GM23248 (cell line): Measurements from ENCODE around the gene EVPLL. TPM values are rescaled to one million over a fixed set of nuclear protein-coding genes. Genes with fewer than 3 reads are reported as not detected.
"Not testable (repeated sequence)": the region's sequence is repeated elsewhere in the genome, so short reads cannot be mapped to it uniquely, and the experiment has no call there.

Experiments
- DNase-seq: peaks from one replicate; pipeline ENCODE4 v3.0.0-alpha.2; 2015
- H2AFZ ChIP-seq: fragments of 200-600 bp; sonication (generic); 2 replicates; pipeline ENCODE4 v1.6.1; 2016; ENCODE audit warnings: antibody characterized with exemption
- H3F3A ChIP-seq: fragments of 200-600 bp; sonication (generic); 2 replicates; pipeline ENCODE4 v1.6.1; 2016; ENCODE audit warnings: mild to moderate bottlenecking, antibody characterized with exemption, mixed run types; ENCODE audit not compliant: insufficient read depth
- H3K27ac ChIP-seq: fragments of 200-600 bp; sonication (generic); 2 replicates; pipeline ENCODE4 v1.5.1; 2016; ENCODE audit warnings: mild to moderate bottlenecking
- H3K27me3 ChIP-seq: fragments of 200-600 bp; sonication (generic); replicated peaks from 2 replicates; pipeline ENCODE4 v1.6.1; 2016; ENCODE audit warnings: mild to moderate bottlenecking; ENCODE audit not compliant: insufficient read depth
- H3K36me3 ChIP-seq: fragments of 200-600 bp; sonication (generic); 2 replicates; pipeline ENCODE4 v1.6.1; 2016; ENCODE audit warnings: low read depth, mild to moderate bottlenecking
- H3K4me1 ChIP-seq: fragments of 200-600 bp; sonication (generic); 2 replicates; pipeline ENCODE4 v1.6.1; 2016; ENCODE audit warnings: mild to moderate bottlenecking; ENCODE audit not compliant: insufficient read depth
- H3K4me2 ChIP-seq: fragments of 200-600 bp; sonication (generic); one replicate; pipeline ENCODE4 v1.6.1; 2016; ENCODE audit warnings: mild to moderate bottlenecking; ENCODE audit not compliant: unreplicated experiment
- H3K4me3 ChIP-seq: fragments of 200-600 bp; sonication (generic); 2 replicates; pipeline ENCODE4 v1.5.1; 2016; ENCODE audit warnings: mild to moderate bottlenecking
- H3K79me2 ChIP-seq: fragments of 200-600 bp; sonication (generic); 2 replicates; pipeline ENCODE4 v1.6.1; 2016; ENCODE audit warnings: mild to moderate bottlenecking; ENCODE audit not compliant: insufficient read depth
- H3K9ac ChIP-seq: fragments of 200-600 bp; sonication (generic); 2 replicates; pipeline ENCODE4 v1.6.1; 2016; ENCODE audit warnings: mild to moderate bottlenecking
- H3K9me2 ChIP-seq: fragments of 200-600 bp; sonication (generic); 2 replicates; pipeline ENCODE4 v1.6.1; 2016; ENCODE audit warnings: mixed run types, mild to moderate bottlenecking, moderate library complexity; ENCODE audit not compliant: insufficient read depth
- H3K9me3 ChIP-seq: fragments of 200-600 bp; sonication (generic); one replicate; pipeline ENCODE4 v1.6.1; 2017; ENCODE audit warnings: low read depth
- H4K20me1 ChIP-seq: fragments of 200-600 bp; sonication (generic); 2 replicates; pipeline ENCODE4 v1.6.0; 2016; ENCODE audit not compliant: insufficient read depth
- EZH2 ChIP-seq: fragments of 200-600 bp; sonication (generic); IDR thresholded peaks from 2 replicates; pipeline ENCODE4 v1.6.1; 2018; ENCODE audit warnings: antibody characterized with exemption, mild to moderate bottlenecking; ENCODE audit not compliant: insufficient read depth, poor library complexity, severe bottlenecking
- EZH2phosphoT487 ChIP-seq: fragments of 200-600 bp; sonication (generic); IDR thresholded peaks from 2 replicates; pipeline ENCODE4 v1.6.1; 2018; ENCODE audit warnings: antibody characterized with exemption, moderate library complexity, mild to moderate bottlenecking, low read depth; ENCODE audit not compliant: insufficient read depth
- WGBS, 2 experiments: methylation state at CpG; one replicate each; pipeline ENCODE4 v1.1.6; 2015 to 2017; ENCODE audit warnings: low lambda C conversion rate in 2 of 2, low coverage in 1 of 2; ENCODE audit errors: missing lambda C conversion rate in 2 of 2; 5-methylcytosine and 5-hydroxymethylcytosine counted together
- in situ Hi-C: fragments of 300-500 bp; cut with MboI; formaldehyde crosslinking; loops from 2 replicates; pipeline ENCODE4 v1.15.0; 2020
- polyA plus RNA-seq: library from polyadenylated mRNA; unstranded; fragments of >200 nt; fragmentation: Nextera tagmentation; extraction: Ambion mirVana; gene quantifications from 2 replicates; pipeline ENCODE4 v1.2.1, GENCODE V29; 2016
- total RNA-seq: library from RNA; depleted of rRNA; stranded (reverse); fragments of >200 nt; shearing (Covaris generic); gene quantifications from 2 replicates; pipeline ENCODE4 v1.2.3, GENCODE V29; 2014; rRNA removed

Gene EVPLL
- total RNA-seq (not detected in 2 replicates), polyA plus RNA-seq (not detected in 2 replicates)

DNA sequence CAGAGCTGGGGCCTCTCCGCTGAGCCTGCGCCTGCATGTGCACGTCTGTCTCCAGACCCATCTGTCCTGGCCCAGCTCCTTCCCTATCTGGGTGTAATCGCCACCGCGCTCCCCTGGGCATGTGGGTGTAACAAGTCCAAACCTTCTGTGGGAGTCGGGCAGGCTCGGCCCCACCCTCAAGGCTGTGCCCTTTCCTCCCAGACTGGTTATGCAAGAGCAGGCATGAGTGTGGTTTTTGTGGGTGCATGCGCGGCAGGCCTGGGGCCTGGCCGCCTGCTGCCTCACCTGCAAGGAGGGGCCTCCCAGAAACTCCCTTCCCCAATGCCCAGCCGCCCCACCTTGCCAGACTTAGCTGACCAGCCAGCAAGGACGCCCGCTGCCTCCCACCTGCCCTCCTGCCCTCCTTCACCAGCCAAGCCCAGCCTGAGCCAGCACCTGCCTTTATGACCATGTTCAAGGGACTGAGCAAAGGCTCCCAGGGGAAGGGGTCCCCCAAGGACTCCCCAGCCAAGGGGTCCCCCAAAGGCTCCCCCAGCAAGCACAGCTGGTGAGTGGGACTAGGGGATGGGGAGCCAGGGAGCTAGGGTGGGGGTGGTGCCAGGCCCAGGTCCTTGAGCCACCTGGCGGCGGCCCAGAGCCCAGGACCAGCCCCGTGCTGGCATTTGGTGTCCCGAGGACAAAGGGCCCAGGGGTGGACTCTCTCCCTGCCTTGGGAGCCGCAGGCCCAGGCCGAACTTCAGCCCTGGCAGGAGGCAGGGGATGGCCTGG, at the start of gene EVPLL:
EVPLL (plus strand) TSS at position 342 of the 768 bp plus-strand sequence. CDS start 3,160 bp downstream, outside the sequence.
- H3K4me2 ChIP-seq = no peak within 1 kb of the TSS
- no peak within 1 kb of the TSS for H2AFZ ChIP-seq
- no peak within 1 kb of the TSS for H3K9ac ChIP-seq
- WGBS, 2 experiments = 70 to 82% methylated on average over 15 to 20 of the region's 20 CpGs
- DNase-seq = no peak
- no peak within 1 kb of the TSS for H3K27ac ChIP-seq
- H3F3A ChIP-seq = no peaks in the 10 kb centered on the region
- no peaks in the 10 kb centered on the region for H3K9me2 ChIP-seq
- no peaks in the 10 kb centered on the region for H3K36me3 ChIP-seq
- H3K79me2 ChIP-seq = no peaks in the 10 kb centered on the region
- no peaks in the 10 kb centered on the region for H4K20me1 ChIP-seq
- in situ Hi-C loops = no loop called here
- H3K27me3 ChIP-seq = no peaks in the 10 kb centered on the region
- TF ChIP-seq EZH2phosphoT487 (no peak), EZH2 (no peak)
- H3K9me3 ChIP-seq = no peaks in the 10 kb centered on the region
- H3K4me1 ChIP-seq = no peaks in the 10 kb centered on the region
- H3K4me3 ChIP-seq = no peak within 1 kb of the TSS

DNA sequence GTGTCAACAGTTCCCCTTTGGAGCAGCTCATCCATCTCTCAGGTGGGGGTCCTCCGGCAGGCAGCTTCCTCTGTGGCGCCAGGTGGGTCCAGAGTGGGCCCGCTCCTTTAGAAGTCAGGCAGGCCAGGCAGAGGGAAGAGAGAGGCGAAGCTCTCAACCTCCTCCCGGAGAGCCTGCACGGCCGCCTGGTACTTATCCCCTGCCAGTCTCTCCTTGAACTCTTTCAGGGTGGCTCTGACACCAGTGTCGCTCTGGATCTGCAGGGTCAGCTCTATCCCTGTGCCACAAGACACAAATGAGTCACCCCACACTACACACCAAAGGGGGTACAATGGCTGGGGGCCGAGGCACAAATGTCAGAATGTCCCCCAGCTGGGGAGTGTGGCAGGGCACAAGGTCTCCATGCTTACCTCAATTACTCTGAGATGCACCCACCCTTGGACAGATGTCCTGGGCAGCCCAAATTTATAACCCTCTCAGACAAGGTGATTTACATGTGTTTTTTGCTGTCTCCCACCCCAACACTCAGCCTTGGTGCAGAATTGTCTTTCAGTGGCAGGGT, 48.9 kb upstream of the EVPLL start:
- H3F3A ChIP-seq = no peaks in the 10 kb centered on the region
- H3K4me3 ChIP-seq = no peak overlapping the region
- TF ChIP-seq EZH2phosphoT487 (no peak), EZH2 (no peak)
- peaks cover 7% of the 10 kb centered on the region; the same call in 1 of the 2 replicates for H3K36me3 ChIP-seq
- no peak overlapping the region for H3K9ac ChIP-seq
- H3K27me3 ChIP-seq = no peaks in the 10 kb centered on the region
- no peak overlapping the region for H3K27ac ChIP-seq
- H3K9me2 ChIP-seq = no peaks in the 10 kb centered on the region
- H3K79me2 ChIP-seq = peaks cover 22% of the 10 kb centered on the region; the same call in 1 of the 2 replicates
- no peaks in the 10 kb centered on the region for H3K9me3 ChIP-seq
- H4K20me1 ChIP-seq = no peaks in the 10 kb centered on the region
- no peak overlapping the region for H2AFZ ChIP-seq
- in situ Hi-C loops = no loop called here
- 78 to 81% methylated on average over 9 of the region's 9 CpGs for WGBS, 2 experiments
- no peak for DNase-seq
- no peak overlapping the region for H3K4me2 ChIP-seq
- no peaks in the 10 kb centered on the region for H3K4me1 ChIP-seq

DNA sequence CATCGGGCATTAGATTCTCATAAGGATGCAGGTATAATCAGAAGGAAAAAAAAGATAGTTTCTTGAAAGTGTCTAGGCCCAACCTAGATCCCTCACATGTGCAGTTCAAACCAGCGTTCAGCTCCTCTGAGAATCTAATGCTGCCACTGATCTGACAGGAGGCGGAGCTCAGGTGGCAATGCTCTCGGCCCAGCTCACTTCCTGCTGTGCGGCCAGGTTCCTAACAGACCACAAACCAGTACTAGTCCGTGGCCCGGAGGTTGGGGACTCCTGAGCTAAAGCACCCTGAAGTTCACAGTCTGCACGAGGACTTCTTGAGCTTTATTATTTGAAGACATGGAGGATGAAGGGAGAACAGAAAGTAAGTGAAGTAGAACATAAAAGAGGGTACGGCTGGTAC, 45.7 kb upstream of the EVPLL start:
- no peaks in the 10 kb centered on the region for H4K20me1 ChIP-seq
- no peak overlapping the region for H2AFZ ChIP-seq
- 85 to 86% methylated on average over 9 of the region's 9 CpGs for WGBS, 2 experiments
- no peak for TF ChIP-seq EZH2phosphoT487
- no peak for TF ChIP-seq EZH2
- no peak overlapping the region for H3K27ac ChIP-seq
- no peak overlapping the region for H3K9ac ChIP-seq
- no peaks in the 10 kb centered on the region for H3K9me2 ChIP-seq
- no peak overlapping the region for H3K4me3 ChIP-seq
- no peak overlapping the region for H3K4me2 ChIP-seq
- H3K79me2 ChIP-seq = no peaks in the 10 kb centered on the region
- in situ Hi-C loops = no loop called here
- H3K27me3 ChIP-seq = no peaks in the 10 kb centered on the region
- no peaks in the 10 kb centered on the region for H3K9me3 ChIP-seq
- no peak for DNase-seq
- H3K36me3 ChIP-seq = no peaks in the 10 kb centered on the region
- no peaks in the 10 kb centered on the region for H3F3A ChIP-seq
- no peaks in the 10 kb centered on the region for H3K4me1 ChIP-seq

DNA sequence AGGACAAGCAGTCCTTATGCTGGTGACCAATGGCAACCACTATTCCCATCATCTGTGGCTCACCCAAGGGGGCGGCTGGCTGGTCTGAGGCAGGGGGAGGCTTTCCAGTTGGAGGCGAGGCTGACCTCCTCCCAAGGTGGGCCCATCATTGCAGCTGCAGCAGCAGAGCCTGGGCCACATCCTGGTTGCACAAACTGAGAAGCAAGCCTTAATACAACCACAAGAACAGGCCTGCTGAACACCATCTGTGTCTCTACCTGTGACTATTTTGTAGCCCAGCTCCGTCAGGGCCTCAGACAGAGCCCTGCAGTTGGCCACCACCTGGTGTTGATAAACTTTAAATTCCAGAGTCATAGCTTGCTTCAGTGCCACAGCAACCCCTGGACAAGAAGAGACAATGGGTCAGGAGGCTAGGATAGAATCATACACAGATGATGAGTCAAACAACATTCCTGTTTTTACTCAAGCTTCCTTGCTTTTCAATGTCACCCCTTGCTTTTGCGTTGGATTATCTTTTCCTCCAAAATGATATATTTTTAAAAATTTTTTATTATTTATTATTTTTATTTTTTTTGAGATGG, 44.6 kb upstream of the EVPLL start:
- Histone ChIP-seq H3K4me3 (no peak overlapping the region), H3K9ac (no peak overlapping the region), H4K20me1 (no peaks in the 10 kb centered on the region), H3K79me2 (no peaks in the 10 kb centered on the region), H3K4me1 (no peaks in the 10 kb centered on the region), H3K9me2 (no peaks in the 10 kb centered on the region), H3K4me2 (no peak overlapping the region), H2AFZ (no peak overlapping the region), H3K36me3 (no peaks in the 10 kb centered on the region), H3K9me3 (no peaks in the 10 kb centered on the region), H3K27ac (no peak overlapping the region), H3K27me3 (no peaks in the 10 kb centered on the region), H3F3A (no peaks in the 10 kb centered on the region)
- 67 to 70% methylated on average over 4 of the region's 4 CpGs for WGBS, 2 experiments
- in situ Hi-C loops = no loop called here
- TF ChIP-seq EZH2phosphoT487 (no peak), EZH2 (no peak)
- DNase-seq = peak; percentile 41

DNA sequence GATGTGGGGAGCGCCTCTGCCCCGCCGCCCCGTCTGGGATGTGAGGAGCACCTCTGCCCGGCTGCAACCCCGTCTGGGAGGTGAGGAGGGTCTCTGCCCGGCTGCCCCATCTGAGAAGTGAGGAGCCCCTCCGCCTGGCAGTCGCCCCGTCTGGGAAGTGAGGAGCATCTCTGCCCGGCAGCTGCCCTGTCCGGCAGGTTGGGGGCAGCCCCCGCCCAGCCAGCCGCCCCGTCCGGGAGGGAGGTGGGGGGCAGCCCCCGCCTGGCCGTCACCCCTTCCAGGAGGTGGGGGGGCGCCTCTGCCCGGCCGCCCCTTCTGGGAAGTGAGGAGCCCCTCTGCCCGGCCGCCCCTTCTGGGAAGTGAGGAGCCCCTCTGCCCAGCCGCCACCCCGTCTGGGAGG, 39.4 kb upstream of the EVPLL start:
- H3K9me3 ChIP-seq, H3K9me2 ChIP-seq, H3K79me2 ChIP-seq, H3K27me3 ChIP-seq, in situ Hi-C loops, H3K36me3 ChIP-seq, H3K4me3 ChIP-seq, DNase-seq, H3K27ac ChIP-seq, H3F3A ChIP-seq, H4K20me1 ChIP-seq, H3K4me1 ChIP-seq, H3K4me2 ChIP-seq, H3K9ac ChIP-seq, H2AFZ ChIP-seq: not testable (repeated sequence)
- 85 to 91% methylated on average over 9 to 25 of the region's 25 CpGs for WGBS, 2 experiments
